Iris pigment epithelial cell (primary cell): ENCODE results near the gene RNF4.
"Not testable (repeated sequence)": the region's sequence is repeated elsewhere in the genome, so short reads cannot be mapped to it uniquely, and the experiment has no call there.

Source experiments
- DNase-seq: peaks from one replicate; pipeline ENCODE4 v3.0.0-alpha.2; 2011; ENCODE audit warnings: low read depth

RNF4 gene

DNA sequence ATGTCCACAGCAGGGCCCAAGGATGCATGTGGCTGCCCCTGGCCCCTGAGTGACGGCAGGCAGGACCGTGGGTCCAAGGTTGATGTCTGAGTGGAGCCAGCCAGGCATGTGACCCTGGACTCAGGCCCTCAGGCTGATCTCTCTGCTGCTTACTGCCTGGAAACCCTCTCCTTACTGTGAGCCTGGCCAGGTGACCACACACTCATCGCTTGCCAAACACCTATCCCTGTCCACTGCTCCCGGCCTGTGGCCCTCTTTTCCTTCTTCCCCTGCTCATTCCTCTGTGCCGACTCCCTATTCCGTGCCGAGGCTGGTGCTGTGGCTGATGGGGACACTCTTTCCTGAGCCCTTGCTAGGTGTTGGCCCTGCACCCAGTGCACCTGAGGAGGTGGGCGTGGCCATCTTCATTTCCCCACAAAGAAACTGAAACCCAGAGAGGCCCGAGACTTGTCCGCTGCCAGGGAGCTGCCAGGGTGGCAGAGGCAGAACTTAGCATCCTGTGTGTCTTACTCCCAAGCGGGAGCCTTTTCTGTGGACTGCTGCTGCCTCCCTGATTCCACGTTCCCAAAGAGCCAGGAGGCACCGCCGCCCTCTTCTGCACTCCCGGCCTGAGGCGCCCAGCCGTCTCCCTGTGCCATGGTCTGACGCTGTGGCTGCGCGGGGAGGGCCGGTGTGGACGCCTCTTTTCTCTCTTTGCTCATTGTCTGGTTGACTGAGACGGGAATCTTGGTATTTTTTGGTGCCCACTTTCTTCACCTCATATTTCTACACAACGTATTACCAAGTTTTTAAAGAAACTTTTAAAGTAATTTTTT, 11.2 kb upstream of the RNF4 start:
- no peak for DNase-seq

GRCh38 chr4:2458546-2459491, 10.1 kb upstream of the RNF4 start:
- DNase-seq: no peak

- DNase-seq: no peak
These were observed 9.1 kb upstream of the RNF4 start for GRCh38 chr4:2459589-2460349.

GRCh38 chr4:2461246-2461960, 7.5 kb upstream of the RNF4 start:
- DNase-seq: no peak

- DNase-seq: peak; percentile 81
These were observed 6.5 kb upstream of the RNF4 start for GRCh38 chr4:2462218-2462991.

- no peak for DNase-seq
These were observed 5.7 kb upstream of the RNF4 start for GRCh38 chr4:2462992-2463762.

DNA sequence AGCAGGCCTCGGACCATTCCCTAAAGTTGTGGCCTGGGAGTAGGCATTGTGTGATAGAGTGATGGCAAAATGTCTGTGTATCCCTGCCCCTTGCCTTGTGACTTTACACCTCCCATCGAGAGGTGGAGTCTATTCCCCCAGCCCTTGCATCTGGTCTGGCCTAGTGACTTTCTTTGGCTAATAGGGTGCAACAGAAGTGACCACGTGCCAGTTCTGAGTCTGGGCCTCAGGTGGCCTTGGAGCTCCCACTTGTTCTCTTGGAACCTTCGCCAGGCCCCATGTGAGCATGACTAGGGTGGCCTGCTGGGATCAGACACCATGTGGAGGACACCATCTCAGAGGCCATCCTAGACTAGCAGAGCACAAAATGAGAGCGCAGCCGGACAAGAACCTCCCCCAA, 3.9 kb upstream of the RNF4 start:
- DNase-seq: no peak

GRCh38 chr4:2465544-2465943, 3.4 kb upstream of the RNF4 start:
- DNase-seq: not testable (repeated sequence)

GRCh38 chr4:2469192-2469984, 482 bp downstream of the RNF4 start:
- peak; percentile 31 for DNase-seq

DNA sequence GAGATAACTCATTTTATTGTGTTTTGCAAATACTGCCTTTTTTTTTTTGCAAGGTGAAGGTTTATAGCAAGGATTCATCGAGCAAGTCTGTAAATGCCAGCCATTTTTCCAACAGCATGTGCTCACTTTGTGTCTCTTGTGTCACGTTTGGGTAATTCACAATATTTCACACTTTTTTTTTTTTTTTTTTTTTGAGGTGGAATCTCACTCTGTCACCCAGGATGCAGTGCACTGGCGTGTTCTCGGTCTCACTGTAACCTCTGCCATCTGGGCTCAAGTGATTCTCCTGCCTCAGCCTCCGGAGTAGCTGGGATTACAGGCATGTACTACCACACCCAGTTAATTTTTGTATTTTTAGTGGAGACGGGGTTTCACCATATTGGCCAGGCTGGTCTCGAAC, 1.9 kb downstream of the RNF4 start:
- no peak for DNase-seq

DNA sequence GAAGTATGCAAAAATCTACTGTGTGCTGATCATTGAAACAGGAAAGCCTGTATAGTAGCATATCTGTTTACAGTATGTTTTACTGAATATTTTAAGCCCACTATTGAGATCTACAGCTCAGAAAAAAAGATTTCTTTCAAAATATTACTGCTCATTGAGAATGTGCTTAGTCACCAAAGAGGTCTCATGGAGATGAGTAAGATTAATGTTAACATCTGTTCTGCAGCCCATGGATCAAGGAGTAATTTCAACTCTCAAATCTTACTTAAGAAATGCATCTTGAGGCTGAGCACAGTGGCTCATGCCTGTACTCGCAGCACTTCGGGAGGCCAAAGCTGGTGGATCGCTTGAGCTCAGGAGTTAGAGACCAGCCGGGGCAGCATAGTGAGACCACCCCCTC, 3.3 kb downstream of the RNF4 start:
- peak; percentile 83 for DNase-seq

DNA sequence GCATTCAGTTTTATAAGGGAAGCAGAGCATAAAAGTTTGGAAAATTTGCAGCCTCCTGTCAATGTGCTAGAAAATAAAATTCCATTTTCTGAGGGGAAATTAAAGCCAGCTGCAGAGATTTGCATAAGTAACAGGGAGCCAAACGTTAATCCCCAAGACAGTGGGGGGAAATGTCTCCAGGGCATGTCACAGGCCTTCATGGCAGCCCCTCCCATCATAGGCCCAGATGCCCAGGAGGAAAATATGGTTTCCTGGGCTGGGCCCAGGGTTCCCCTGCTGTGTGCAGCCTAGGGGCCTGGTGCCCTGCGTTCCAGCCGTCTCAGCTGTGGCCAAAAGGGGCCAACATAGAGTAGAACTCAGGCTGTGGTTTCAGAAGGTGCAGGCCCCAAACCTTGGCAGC, 9.3 kb downstream of the RNF4 start:
- no peak for DNase-seq

DNA sequence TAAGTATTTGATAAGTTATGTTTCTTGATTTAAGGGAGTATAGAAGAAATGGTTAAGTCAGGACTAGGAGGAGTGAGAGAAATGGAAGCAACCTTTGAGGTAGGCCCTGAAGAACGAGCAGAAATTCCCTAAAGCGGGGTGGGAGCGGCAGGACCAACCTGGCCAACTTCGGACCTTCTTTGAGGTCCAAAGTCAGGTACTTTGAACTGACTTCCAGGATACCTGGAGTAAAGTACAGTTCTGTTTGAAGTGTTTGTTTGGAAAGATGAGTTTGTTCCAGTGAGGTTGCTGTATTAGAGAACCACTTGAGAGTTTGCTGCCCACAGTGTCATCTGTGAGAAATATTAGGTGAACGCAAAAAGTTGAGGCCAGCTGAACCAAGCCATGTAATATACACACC, 11.7 kb downstream of the RNF4 start:
- no peak for DNase-seq

DNA sequence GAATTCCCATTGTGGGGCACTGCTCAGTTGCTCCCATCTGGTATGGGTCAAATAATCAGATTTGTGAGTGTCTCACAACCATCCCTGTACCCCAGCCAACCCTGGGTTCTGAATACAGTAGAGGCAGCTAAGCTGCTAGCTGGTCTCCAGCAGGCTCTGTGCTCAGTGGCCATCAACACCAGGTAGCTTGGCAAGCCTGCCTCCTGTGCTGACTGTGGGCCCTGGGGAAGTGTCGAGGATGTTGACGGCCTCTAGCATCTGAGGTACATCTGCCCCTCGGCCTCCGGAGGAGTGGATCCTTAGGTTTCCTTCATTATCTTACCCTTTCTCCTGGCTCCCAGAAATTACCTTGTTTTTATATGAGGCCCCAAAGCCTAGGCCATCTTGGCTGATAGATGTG, 13.3 kb downstream of the RNF4 start:
- no peak for DNase-seq

DNA sequence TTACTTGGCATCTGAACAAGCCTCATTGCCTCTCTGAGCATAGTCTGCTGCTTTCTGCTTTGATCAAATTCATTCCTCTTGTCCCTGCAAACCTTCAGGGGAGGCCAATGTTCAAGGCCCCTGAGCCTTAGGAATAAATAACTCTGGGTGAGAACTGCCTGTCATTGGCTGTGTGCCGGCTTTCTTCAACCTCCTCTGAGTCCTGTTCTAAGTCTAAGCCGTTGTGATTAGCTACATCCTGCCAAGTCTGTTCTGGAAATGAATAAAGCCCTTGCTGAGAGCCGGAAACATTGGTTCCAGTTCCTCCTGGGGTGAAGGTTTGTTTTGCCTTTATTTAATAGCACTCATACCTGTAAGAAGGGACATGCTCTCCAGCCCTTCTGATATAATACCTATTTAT, 13.8 kb downstream of the RNF4 start:
- DNase-seq: peak; percentile 86

GRCh38 chr4:2483237-2483636, 14.3 kb downstream of the RNF4 start:
- DNase-seq: no peak

DNA sequence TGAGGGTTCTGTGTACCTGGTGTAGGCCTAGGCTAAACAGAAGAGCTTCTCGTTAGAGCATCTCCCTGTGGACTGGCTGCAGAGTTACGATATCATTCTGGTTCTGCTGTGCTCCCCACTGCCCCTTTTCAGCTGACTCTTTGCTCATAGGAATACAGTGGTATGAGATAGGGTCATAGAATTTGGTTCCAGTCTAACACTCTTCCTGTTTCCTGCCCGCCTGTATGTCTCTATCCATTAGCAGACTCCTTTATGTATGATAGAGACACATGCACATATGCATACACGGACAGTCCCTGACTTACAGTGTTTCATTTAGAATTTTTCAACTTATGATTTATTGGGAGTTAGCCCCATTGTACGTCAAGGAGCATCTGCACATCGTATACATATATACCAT, 15.3 kb downstream of the RNF4 start:
- DNase-seq: no peak

DNA sequence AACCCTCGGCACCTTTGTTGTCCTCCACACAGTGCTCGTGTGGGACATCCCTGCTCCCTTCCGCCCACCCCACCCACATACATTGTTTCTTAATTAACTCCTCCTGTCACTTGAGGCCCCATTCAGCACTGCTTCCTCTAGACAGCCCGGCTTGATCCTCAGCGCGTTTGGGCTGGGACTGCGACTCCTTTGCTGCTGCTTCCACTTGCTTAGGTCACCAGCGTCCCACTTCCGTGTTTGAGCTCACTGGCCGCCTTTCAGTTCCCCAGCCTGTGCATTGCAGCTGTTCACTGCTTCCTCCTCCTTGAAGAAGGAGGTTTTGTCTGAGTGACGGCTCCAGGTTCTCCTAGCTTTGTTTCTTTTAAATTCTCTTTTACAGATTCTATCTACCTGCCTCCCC, 16.1 kb downstream of the RNF4 start:
- DNase-seq: peak; percentile 51

GRCh38 chr4:2485956-2486355, 17.1 kb downstream of the RNF4 start:
- DNase-seq: no peak
